Smooth muscle cell (in vitro differentiated cells): ENCODE results near the gene SLC6A19. TPM values are rescaled to one million over a fixed set of nuclear protein-coding genes. Genes with fewer than 3 reads are reported as not detected.

ENCODE experiments used
- DNase-seq: peaks from one replicate; lab custom pipeline; 2025; ENCODE audit not compliant: unreplicated experiment; lab: John Stamatoyannopoulos, UW
- H2AFZ ChIP-seq: fragments of 200-600 bp; sonication (generic); 2 replicates; pipeline ENCODE4 v1.6.0; 2016; ENCODE audit warnings: antibody characterized with exemption, low read depth, mild to moderate bottlenecking
- H3F3A ChIP-seq: fragments of 200-600 bp; sonication (generic); 2 replicates; pipeline ENCODE4 v1.6.0; 2017; ENCODE audit warnings: antibody characterized with exemption, low read depth
- H3K27ac ChIP-seq: fragments of 200-600 bp; sonication (generic); 2 replicates; pipeline ENCODE4 v1.5.1; 2016; ENCODE audit warnings: low read depth, mild to moderate bottlenecking
- H3K27me3 ChIP-seq: fragments of 200-600 bp; sonication (generic); 2 replicates; pipeline ENCODE4 v1.6.1; 2016; ENCODE audit warnings: low read depth, mild to moderate bottlenecking
- H3K36me3 ChIP-seq: fragments of 200-600 bp; sonication (generic); 2 replicates; pipeline ENCODE4 v1.5.1; 2016; ENCODE audit warnings: low read depth
- H3K4me1 ChIP-seq: fragments of 200-600 bp; sonication (generic); 2 replicates; pipeline ENCODE4 v1.5.1; 2016; ENCODE audit warnings: low read depth
- H3K4me2 ChIP-seq: fragments of 200-600 bp; sonication (generic); 2 replicates; pipeline ENCODE4 v1.6.0; 2016; ENCODE audit warnings: mild to moderate bottlenecking
- H3K4me3 ChIP-seq: fragments of 200-600 bp; sonication (generic); 2 replicates; pipeline ENCODE4 v1.5.1; 2016; ENCODE audit warnings: mild to moderate bottlenecking
- H3K79me2 ChIP-seq: fragments of 200-600 bp; sonication (generic); 2 replicates; pipeline ENCODE4 v1.6.0; 2016; ENCODE audit warnings: low read depth, mild to moderate bottlenecking
- H3K9ac ChIP-seq: fragments of 200-600 bp; sonication (generic); 2 replicates; pipeline ENCODE4 v1.6.0; 2016; ENCODE audit warnings: low read depth
- H3K9me3 ChIP-seq: fragments of 200-600 bp; sonication (generic); replicated peaks from 2 replicates; pipeline ENCODE4 v1.5.1; 2016; ENCODE audit warnings: low read depth
- H4K20me1 ChIP-seq: fragments of 200-600 bp; sonication (generic); 2 replicates; pipeline ENCODE4 v1.6.0; 2016; ENCODE audit warnings: low read depth
- WGBS: methylation state at CpG from one replicate; pipeline ENCODE4 v1.1.7; 2016; ENCODE audit warnings: low lambda C conversion rate; 5-methylcytosine and 5-hydroxymethylcytosine counted together
- polyA plus RNA-seq: library from polyadenylated mRNA; unstranded; fragments of >200 nt; fragmentation: Nextera tagmentation; extraction: Ambion mirVana; gene quantifications from 2 replicates; pipeline ENCODE4 v1.2.1, GENCODE V29; 2016
- total RNA-seq: library from RNA; depleted of rRNA; stranded (reverse); fragments of >200 nt; gene quantifications from 2 replicates; pipeline ENCODE4 v1.2.3, GENCODE V29; 2014
- TF ChIP-seq, protein P1 (sequence below): fragments of 200-600 bp; sonication (generic); IDR thresholded peaks from 2 replicates; pipeline ENCODE4 v1.5.1; 2017; ENCODE audit warnings: borderline replicate concordance, mild to moderate bottlenecking, antibody characterized with exemption; ENCODE audit not compliant: insufficient read depth, poor library complexity, severe bottlenecking

Gene SLC6A19
- total and polyA plus RNA-seq, 2 experiments from 2014 or later: not detected

DNA sequence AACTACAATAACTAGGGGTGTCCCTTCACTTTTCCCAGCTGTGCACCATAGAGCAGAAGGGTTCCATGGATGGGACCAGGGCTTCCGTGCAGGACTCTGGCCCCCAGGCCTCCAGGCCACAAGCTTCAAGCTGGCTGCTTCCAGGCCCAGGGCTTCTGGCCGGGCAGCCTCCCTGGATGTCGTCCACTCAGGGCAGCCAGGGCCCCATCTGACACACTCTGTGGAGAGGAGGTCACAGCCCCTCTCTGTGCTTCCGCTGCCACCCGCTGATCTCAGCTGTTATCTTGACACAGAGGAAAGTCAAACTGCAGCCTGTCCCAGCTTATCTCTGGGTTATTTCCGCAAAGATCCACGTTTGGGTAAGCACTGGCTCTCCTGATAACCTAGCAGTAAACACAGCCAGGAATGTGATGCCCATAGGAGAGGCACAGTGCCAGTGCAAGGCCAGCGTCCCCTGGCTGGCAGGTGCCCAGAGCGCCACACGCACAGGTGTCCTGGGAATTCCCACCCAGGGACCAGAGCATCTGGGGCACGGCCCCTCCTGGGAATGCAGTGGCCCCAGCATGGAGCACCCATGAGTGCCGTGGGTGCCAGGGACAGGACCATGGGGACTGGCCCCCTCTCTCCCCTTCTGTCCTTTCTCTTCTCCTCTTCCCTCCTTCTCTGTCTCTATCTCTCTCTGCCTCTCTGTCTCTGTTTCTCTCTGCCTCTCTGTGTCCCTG, 15.6 kb upstream of the SLC6A19 start:
- WGBS: 61% methylated on average over 12 of the region's 12 CpGs
- H3K36me3 ChIP-seq: no peaks in the 10 kb centered on the region
- no peak overlapping the region for H3K27ac ChIP-seq
- no peak overlapping the region for H3K9ac ChIP-seq
- no peaks in the 10 kb centered on the region for H3K79me2 ChIP-seq
- H3F3A ChIP-seq: no peaks in the 10 kb centered on the region
- TF ChIP-seq, protein P1, sequence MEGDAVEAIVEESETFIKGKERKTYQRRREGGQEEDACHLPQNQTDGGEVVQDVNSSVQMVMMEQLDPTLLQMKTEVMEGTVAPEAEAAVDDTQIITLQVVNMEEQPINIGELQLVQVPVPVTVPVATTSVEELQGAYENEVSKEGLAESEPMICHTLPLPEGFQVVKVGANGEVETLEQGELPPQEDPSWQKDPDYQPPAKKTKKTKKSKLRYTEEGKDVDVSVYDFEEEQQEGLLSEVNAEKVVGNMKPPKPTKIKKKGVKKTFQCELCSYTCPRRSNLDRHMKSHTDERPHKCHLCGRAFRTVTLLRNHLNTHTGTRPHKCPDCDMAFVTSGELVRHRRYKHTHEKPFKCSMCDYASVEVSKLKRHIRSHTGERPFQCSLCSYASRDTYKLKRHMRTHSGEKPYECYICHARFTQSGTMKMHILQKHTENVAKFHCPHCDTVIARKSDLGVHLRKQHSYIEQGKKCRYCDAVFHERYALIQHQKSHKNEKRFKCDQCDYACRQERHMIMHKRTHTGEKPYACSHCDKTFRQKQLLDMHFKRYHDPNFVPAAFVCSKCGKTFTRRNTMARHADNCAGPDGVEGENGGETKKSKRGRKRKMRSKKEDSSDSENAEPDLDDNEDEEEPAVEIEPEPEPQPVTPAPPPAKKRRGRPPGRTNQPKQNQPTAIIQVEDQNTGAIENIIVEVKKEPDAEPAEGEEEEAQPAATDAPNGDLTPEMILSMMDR: no peak
- H3K4me3 ChIP-seq: no peak overlapping the region
- H2AFZ ChIP-seq: no peak overlapping the region
- no peak for DNase-seq
- no peaks in the 10 kb centered on the region for H3K4me1 ChIP-seq
- H3K4me2 ChIP-seq: no peak overlapping the region
- H3K9me3 ChIP-seq: no peaks in the 10 kb centered on the region
- H3K27me3 ChIP-seq: no peaks in the 10 kb centered on the region
- no peaks in the 10 kb centered on the region for H4K20me1 ChIP-seq

DNA sequence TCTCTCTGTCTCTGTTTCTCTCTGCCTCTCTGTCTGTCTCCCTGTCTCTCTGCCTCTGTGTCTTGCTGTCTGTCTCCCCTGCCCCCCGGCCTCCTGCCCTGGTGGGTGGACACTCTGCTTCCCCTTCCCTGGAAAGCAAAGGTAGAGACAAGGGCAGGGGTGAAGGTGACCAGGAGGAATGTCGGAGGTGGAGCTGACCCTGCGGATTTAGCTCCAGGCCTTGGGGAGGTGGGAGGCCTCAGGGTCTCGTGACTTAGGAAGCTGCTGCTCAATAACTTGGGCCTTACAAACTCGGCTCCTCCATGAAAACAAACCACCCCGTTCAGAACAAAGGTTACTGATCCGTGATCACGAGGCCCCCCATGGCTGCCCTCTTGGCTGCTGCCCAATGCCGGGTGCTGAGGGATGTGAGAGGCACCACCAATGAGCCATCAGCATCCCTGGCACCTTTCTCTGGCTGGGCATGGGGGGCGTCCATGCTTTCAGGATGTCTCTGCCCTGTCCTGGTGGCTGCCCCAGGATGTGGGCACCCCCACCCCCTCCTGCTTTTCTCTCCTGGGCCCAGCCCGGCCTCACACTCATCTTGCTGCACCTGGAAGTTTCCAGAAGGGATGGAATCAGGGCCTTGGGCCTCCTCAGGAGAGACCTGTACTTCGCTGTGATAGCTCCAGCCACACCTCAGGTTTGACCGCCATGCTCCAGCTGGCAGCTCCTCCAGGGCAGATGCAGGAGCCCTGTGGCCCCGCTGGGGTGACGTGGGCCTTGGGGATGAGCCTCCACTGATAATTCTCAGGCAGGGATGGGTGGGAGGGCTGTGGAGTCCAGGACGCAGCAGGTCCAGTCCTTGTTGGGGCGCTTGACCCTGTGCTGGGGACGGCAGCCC, 14.8 kb upstream of the SLC6A19 start:
- Histone ChIP-seq H3K4me3 (no peak overlapping the region), H3K4me2 (no peak overlapping the region), H3K9ac (no peak overlapping the region), H3K9me3 (no peaks in the 10 kb centered on the region), H4K20me1 (no peaks in the 10 kb centered on the region), H3K79me2 (no peaks in the 10 kb centered on the region), H3F3A (no peaks in the 10 kb centered on the region), H3K27ac (no peak overlapping the region), H3K27me3 (no peaks in the 10 kb centered on the region), H2AFZ (no peak overlapping the region), H3K4me1 (no peaks in the 10 kb centered on the region), H3K36me3 (no peaks in the 10 kb centered on the region)
- TF ChIP-seq, protein P1: no peak
- DNase-seq: no peak
- WGBS: 84% methylated on average over 18 of the region's 18 CpGs

DNA sequence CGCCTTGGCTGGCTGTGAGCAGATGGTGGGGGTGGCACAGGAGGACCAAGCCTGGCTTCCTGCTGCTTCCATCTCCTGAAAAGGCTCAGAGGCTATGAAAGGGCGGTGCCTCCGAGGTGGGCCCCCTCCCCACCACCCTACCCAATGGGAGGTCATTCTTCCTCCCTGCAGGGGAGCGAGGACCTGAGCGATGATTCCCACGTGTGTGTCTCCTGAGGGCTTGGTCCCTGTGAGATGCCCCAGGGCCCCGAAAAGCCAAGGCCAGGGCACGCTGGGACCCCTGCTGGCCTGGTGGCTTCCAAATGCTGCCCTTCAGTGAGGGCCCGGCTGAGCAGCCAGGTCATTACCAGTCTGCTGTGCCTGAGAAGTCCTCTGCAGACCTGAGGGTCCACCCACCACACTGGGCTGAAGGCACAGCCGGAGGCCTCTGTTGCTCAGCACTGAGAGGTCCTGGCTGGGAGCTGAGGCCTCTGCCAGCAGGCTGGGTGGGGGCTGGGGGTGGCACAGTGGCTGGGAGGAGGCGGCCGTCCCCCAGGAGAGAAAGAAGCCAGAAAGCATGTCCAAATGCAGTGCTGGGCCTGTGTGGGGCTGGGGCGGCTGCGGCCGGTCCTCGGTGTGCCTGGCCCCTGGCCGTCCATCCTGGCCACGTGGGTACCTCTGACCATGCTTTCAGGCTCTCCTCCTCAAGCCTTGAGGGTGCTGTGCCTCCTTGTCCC, 14.0 kb upstream of the SLC6A19 start:
- DNase-seq: no peak
- H3K4me3 ChIP-seq: no peak overlapping the region
- no peaks in the 10 kb centered on the region for H3K36me3 ChIP-seq
- H3K9me3 ChIP-seq: no peaks in the 10 kb centered on the region
- 92% methylated on average over 17 of the region's 18 CpGs for WGBS
- no peak overlapping the region for H3K4me2 ChIP-seq
- H3K4me1 ChIP-seq: no peaks in the 10 kb centered on the region
- H3K9ac ChIP-seq: no peak overlapping the region
- H4K20me1 ChIP-seq: no peaks in the 10 kb centered on the region
- no peaks in the 10 kb centered on the region for H3K79me2 ChIP-seq
- no peak overlapping the region for H3K27ac ChIP-seq
- no peak overlapping the region for H2AFZ ChIP-seq
- TF ChIP-seq, protein P1: no peak
- H3F3A ChIP-seq: no peaks in the 10 kb centered on the region
- H3K27me3 ChIP-seq: no peaks in the 10 kb centered on the region
